Psoas muscle (tissue), 8 donors: ENCODE measurements around the gene CHRD. TPM values are rescaled to one million over a fixed set of nuclear protein-coding genes. Genes with fewer than 3 reads are reported as not detected.

Experiments used
- ATAC-seq, 4 donors: fragments of 200-7000 bp; cut with Tn5 transposase; one replicate each; pipeline ENCODE4 v1.9.1; 2020; ENCODE audit warnings: moderate library complexity in 3 of 4, mild to moderate bottlenecking in 2 of 4
- DNase-seq, 2 donors: peaks; one replicate each; pipeline ENCODE4 v3.0.0-alpha.2; 2020
- H3K27ac ChIP-seq: fragments of 200-600 bp; one replicate; pipeline ENCODE4 v1.8.0; 2022
- H3K27me3 ChIP-seq, 3 donors: fragments of 200-600 bp in 1 of 3; one replicate each; pipeline versions ENCODE4 v1.6.1 to v1.8.0; 2013 to 2022; ENCODE audit warnings: low read length in 2 of 3, mild to moderate bottlenecking in 2 of 3, moderate library complexity in 1 of 3; ENCODE audit not compliant: insufficient read depth in 3 of 3
- H3K36me3 ChIP-seq, 2 donors: fragments of 200-600 bp in 1 of 2; one replicate each; pipeline versions ENCODE4 v1.6.1 to v1.8.0; 2013 to 2022; ENCODE audit warnings: low read depth in 1 of 2, mild to moderate bottlenecking in 1 of 2, moderate library complexity in 1 of 2; ENCODE audit not compliant: insufficient read depth in 1 of 2
- H3K4me1 ChIP-seq: fragments of 200-600 bp; one replicate; pipeline ENCODE4 v1.8.0; 2022
- H3K4me3 ChIP-seq: fragments of 200-600 bp; one replicate; pipeline ENCODE4 v1.8.0; 2022; ENCODE audit warnings: mild to moderate bottlenecking
- H3K9me3 ChIP-seq: fragments of 200-600 bp; one replicate; pipeline ENCODE4 v1.8.0; 2022
- WGBS, 3 donors: extraction: QIAGEN DNeasy Blood & Tissue Kit; methylation state at CpG; one replicate each; pipeline versions ENCODE4 v1.1.6 to v1.1.7; 2013; 5-methylcytosine and 5-hydroxymethylcytosine counted together
- intact Hi-C, 2 donors: fragments of 100-400 bp; cut with DNase I; formaldehyde crosslinking; loops; one replicate each; pipeline versions ENCODE4 v1.11.0 to v1.14.2; 2022
- polyA plus RNA-seq, 3 donors: library from polyadenylated mRNA; stranded (reverse); fragments of 200-250 nt; gene quantifications; one replicate each; pipeline ENCODE4 v1.2.3, GENCODE V29; 2013
- total RNA-seq, 4 donors: library from RNA; stranded (reverse); fragmentation: NEBNext Ultra II Directional in 2 of 4; extraction: Animal tissue kit (Norgen Biotek cat#: 25700) in 2 of 4; gene quantifications; one replicate each; pipeline versions ENCODE4 v1.2.1 to v1.2.4, GENCODE V29; 2021 to 2023
- TF ChIP-seq, protein P1 (sequence below): fragments of 200-600 bp; IDR thresholded peaks from one replicate; pipeline ENCODE4 v1.8.0; 2022; ENCODE audit warnings: antibody characterized with exemption
- donor health status: healthy with polysubstance abuse.
- donor health status: DM: no; HTN: no; CAD: no; lungs with moderate emphysema.
- donor health status: Bipolar disorder and iron deficiency.
- donor health status: healthy.
- donor health status: DM: yes; HTN: yes; CAD: no.
- donor health status: DM: no; HTN: no; CAD: no.
- donor health status: DM: no; HTN: no; CAD: no.
- donor health status: DM: yes; HTN: yes; CAD: no.

CHRD gene
- total and polyA plus RNA-seq, 7 donors, result 2.5 to 10.5 (median 5.2) TPM

GRCh38 chr3:184353546-184353941 is 26.3 kb upstream of the CHRD start:
- Histone ChIP-seq H3K4me3 (no peak overlapping the region), H3K27ac (no peak overlapping the region), H3K4me1 (no peaks in the 10 kb centered on the region), H3K9me3 (no peaks in the 10 kb centered on the region), H3K36me3 (peaks cover 0 to 10% of the 10 kb centered on the region in 2 donors), H3K27me3 (no peaks in the 10 kb centered on the region)
- ATAC-seq (no peak), DNase-seq (no peak)
- intact Hi-C loops, result no loop called here
- TF ChIP-seq, protein P1, sequence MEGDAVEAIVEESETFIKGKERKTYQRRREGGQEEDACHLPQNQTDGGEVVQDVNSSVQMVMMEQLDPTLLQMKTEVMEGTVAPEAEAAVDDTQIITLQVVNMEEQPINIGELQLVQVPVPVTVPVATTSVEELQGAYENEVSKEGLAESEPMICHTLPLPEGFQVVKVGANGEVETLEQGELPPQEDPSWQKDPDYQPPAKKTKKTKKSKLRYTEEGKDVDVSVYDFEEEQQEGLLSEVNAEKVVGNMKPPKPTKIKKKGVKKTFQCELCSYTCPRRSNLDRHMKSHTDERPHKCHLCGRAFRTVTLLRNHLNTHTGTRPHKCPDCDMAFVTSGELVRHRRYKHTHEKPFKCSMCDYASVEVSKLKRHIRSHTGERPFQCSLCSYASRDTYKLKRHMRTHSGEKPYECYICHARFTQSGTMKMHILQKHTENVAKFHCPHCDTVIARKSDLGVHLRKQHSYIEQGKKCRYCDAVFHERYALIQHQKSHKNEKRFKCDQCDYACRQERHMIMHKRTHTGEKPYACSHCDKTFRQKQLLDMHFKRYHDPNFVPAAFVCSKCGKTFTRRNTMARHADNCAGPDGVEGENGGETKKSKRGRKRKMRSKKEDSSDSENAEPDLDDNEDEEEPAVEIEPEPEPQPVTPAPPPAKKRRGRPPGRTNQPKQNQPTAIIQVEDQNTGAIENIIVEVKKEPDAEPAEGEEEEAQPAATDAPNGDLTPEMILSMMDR, result no peak
- 88 to 96% (median 93%) methylated on average over 11 of the region's 11 CpGs for WGBS, 3 donors

DNA sequence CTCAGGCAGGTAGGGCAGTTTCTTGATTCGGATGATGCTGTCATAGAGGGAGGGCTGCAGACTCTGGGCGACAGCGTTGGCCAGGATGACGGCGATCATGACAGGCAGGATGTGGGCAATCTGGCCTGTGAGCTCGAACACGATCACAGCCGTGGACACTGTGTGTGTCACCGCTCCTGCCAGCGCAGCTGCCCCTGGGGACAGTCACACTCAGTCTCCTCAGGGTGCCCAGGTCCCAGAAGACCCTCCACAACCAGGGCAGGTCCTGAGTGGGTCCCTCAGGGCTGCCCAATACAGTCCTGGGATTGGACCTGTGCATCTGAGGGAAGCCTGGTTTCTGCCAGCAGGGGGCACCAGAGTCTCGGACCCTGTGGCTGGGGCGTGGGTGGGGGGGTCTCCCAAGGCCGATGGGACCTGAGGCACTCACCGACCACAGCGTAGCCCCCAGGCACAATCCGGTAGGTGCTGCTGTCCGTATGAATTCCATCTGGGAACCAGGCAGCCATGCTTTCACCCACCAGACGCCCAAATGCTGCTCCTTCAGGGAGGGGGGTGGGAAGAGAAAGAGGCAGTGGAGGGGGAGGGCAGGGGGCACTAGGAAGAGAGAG is 25.6 kb upstream of the CHRD start:
- Histone ChIP-seq H3K27ac (no peak overlapping the region), H3K4me3 (no peak overlapping the region), H3K36me3 (peaks cover 0 to 10% of the 10 kb centered on the region in 2 donors), H3K9me3 (no peaks in the 10 kb centered on the region), H3K4me1 (no peaks in the 10 kb centered on the region), H3K27me3 (no peaks in the 10 kb centered on the region)
- WGBS, 3 donors, result 50 to 58% (median 57%) methylated on average over 17 to 18 of the region's 18 CpGs
- DNase-seq (peak in 1 of 2 donors; percentile 58), ATAC-seq (peak; percentile 43 to 71 (median 55))
- intact Hi-C loops, result no loop called here
- TF ChIP-seq, protein P1, result peak; percentile 56

GRCh38 chr3:184354754-184355153 is 25.1 kb upstream of the CHRD start:
- no peaks in the 10 kb centered on the region for H3K9me3 ChIP-seq
- H3K27me3 ChIP-seq, result no peaks in the 10 kb centered on the region
- DNase-seq (no peak), ATAC-seq (peak in 1 of 4 donors; percentile 8)
- H3K27ac ChIP-seq, result no peak overlapping the region
- no peaks in the 10 kb centered on the region for H3K4me1 ChIP-seq
- intact Hi-C loops, result no loop called here
- 80 to 84% (median 82%) methylated on average over 8 of the region's 8 CpGs for WGBS, 3 donors
- no peak overlapping the region for H3K4me3 ChIP-seq
- peaks cover 0 to 10% of the 10 kb centered on the region in 2 donors for H3K36me3 ChIP-seq
- TF ChIP-seq, protein P1, result no peak

DNA sequence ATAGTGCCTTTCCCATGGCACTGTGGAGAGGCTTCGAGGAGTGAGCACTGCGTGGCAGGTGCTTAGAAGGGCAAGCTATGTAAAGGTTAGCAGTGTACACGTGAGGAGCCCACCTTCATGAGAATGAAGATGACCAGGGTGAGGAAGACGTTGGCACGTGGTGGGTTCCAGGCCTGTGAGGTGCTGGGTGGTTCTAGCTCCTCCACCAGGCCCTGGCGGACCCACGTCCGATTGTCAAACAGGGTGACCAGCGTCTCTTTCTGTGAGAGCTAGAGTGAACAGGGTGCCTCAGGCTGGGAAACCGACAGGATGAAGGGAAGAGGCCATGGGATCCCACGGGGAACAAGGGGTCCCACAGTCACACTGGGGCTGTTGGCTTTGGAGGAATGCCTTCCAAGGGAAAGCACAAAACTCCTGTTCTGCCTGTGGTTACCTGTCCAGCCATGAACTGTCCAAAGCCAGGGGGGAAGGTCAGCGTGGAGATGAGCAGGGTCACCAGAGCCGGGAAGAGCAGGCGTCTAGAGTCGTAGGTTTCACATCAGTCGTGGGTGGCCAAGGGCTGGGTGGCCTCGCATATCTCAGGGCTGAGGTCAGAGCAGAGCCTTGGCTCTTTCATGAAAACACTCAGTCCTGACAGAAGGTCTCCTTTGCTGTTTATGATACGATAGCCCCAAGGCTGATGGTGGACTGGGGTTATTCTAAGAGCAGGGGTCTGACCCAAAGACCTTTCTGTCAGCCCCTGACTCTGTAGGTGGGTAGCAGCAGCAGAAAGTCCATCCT is 24.4 kb upstream of the CHRD start:
- intact Hi-C loops, result no loop called here
- 77 to 78% (median 77%) methylated on average over 18 of the region's 18 CpGs for WGBS, 3 donors
- Histone ChIP-seq H3K27me3 (no peaks in the 10 kb centered on the region), H3K4me3 (no peak overlapping the region), H3K36me3 (peaks cover 0 to 10% of the 10 kb centered on the region in 2 donors), H3K9me3 (no peaks in the 10 kb centered on the region), H3K4me1 (peaks cover 3% of the 10 kb centered on the region), H3K27ac (no peak overlapping the region)
- ATAC-seq, result no peak
- TF ChIP-seq, protein P1, result no peak
- peak in 1 of 2 donors; percentile 44 for DNase-seq
